Activated naive CD4-positive, alpha-beta T cell treated with anti-CD3 and anti-CD28 coated beads, Interleukin-2, amount 50 U/mL, for 16 hours (primary cell): ENCODE measurements around the gene IGSF21.
"Not testable (repeated sequence)": the region's sequence is repeated elsewhere in the genome, so short reads cannot be mapped to it uniquely, and the experiment has no call there.

Experiments used
- DNase-seq: peaks from one replicate; pipeline ENCODE4 v3.0.0-alpha.2; 2020

IGSF21 gene

DNA sequence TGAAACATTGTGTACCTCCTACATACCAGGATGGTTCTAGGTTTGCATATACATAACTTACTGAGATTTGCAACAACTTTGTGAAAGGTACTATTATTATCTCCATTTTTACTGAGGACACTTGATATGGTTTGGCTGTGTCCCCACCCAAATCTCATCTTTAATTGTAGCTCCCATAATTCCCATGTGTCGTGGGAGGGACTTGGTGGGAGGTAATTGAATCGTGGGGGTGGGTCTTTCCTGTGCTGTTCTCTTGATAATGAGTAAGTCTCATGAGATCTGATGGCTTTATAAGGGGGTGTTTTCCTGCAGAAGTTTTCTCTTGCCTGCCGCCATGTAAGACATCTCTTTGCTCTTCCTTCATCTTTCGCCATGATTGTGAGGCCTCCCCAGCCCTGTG is 40.1 kb downstream of the IGSF21 start:
- no peak for DNase-seq

DNA sequence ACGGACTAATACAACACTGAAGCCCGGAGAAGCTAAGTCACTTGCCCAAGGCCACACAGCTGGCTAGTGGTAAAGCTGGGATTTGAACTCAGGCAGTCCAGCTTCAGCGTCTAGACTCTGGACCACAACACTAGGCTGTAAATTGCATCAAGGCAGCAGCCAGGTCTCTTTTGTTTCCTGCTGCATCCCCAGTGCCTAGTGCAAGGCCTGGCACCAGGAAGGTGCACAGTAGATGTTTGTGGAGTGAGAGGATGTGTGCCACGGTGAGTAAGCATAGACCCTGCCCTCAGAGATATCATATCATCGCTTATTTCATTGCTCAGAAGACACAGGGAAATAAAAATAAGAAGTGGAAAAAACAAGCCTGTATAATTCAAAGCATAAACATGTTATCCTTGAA is 40.9 kb downstream of the IGSF21 start:
- DNase-seq: no peak

DNA sequence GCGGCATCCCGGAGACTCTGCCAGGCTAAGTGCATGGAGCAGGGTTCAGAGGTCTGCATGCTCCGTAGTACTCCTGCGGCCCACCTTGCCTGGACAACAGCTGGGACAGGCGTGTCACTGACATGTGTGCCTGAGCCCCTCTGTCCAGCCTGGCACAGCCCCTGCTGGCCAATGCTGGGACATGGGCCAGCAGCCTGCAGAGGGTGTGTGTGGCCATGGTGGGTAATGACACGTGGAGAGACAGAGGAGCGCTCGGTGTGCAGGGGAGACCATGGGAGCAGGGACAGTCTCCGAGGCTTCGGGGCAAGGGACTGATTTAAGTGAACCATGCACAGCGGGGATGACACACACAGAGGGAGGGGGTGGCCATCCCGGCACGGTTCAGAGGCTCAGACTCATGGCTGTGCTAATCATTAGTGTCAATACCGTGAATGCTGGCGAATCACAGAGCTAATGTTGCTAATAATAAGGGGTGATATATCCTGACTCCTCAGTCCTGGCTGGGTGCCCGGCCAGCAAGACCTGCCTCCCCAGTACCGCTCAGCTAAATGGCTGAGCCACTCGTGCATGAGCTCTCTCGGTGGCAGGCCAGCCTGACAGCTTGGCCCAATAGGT is 41.5 kb downstream of the IGSF21 start:
- no peak for DNase-seq

DNA sequence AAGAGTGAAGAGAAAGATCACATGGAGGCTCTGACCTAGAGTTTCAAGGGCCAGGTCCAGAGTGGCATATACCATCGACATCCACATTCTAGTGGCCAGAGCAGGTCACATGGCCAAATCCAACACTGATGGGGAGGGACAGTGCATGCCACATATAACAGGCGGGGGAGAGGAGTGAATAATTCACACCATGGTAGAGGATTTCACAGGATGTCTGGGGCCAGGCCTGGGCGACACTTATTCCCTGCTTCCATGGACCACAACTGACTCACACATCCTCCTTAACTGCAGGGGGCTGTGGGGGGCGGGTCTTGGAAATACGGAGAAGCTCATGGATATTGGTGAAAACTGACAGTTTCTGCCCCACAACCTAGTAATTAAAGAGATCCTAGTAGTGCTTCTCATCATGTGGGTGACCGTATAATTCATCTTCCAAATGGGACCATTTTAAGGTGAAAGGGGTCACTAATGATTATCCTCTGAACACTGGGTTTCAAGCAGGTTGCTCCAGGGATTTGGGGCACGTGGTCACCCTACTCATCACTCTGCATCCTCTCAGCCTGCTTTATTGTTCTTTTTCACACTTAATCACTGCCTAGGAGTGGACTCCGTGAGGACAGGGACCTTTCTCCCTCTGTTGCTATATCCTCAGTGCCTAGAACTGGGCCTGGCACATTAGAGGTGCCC is 44.0 kb downstream of the IGSF21 start:
- DNase-seq: no peak

DNA sequence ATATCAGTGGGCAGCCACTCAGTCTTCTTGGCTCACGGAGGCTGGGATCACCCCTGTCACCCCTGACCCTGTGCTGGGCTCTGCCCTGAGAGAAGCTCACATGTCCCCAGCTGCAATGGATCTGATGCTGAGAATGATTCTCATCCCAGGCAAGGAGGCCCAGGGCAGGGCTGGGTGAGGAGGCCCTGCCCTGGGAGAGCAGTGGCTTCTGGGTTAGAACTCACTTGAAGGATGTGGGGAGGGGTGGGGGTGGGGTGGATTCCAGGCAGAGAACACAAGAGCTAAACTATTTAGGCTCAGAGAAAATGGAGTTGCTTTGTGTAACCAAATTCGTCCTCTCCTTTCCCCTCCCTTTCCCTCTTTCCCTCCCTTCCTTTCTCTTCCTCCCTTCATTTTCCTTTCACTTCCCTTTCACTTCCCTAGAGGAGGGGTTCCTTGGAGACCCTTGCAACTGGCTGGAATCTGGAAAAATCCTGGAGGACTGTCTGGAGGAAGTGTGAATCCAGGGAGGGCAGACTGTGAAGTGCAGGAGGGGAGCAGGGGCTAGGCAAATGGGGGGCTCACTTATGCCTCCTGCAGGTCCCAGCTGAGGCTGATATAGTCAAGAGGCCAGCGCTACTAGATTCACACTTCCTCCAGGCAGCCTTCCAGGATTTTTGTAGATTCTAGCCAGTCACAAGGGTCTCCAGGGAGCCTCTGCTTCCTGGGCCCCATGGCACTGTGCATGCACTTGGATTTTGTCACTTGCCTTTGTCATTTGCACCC is 47.0 kb downstream of the IGSF21 start:
- DNase-seq: no peak

DNA sequence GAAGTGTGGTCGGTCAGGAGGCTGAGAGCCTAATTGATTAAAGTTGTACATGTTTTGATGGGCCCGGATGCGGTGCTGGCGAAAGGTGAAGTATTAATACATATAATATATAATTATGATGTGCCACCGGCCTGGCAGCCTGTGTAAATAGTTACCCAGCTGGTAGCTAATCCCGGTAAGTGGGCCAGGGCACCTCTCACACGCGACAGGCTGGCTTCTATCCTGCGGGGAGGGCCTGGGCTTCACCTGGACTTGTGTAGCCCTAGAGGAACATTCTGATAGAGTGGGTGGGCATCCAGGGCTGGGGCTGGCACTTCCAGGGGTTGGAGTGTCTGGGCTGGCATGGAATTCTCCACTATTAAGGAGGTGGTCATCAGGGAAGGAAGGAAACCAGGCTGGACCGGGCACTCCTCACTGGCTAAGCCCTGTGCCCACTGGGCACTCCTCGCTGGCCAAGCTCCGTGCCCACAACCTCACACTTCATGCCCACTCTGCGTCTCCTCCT is 48.3 kb downstream of the IGSF21 start:
- no peak for DNase-seq

DNA sequence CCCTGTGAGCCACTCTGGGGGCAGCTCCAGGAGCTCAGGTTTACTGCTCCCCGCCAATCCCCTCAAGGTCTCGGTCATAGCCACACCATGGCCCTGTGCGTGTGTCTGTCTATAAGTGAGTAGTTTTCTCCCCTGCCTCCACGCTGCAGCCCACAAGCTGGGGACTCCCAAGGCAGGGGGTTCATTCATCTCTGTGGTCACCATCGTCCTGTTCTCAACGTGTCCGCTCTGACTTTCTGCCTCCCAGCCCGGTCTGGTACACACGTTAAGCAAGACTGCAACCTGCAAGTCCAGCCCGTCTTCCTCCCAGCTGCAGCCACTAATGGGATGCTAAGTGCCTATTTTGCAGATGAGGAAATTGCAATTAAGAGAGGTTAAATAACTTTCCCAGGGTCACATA is 49.8 kb downstream of the IGSF21 start:
- no peak for DNase-seq

DNA sequence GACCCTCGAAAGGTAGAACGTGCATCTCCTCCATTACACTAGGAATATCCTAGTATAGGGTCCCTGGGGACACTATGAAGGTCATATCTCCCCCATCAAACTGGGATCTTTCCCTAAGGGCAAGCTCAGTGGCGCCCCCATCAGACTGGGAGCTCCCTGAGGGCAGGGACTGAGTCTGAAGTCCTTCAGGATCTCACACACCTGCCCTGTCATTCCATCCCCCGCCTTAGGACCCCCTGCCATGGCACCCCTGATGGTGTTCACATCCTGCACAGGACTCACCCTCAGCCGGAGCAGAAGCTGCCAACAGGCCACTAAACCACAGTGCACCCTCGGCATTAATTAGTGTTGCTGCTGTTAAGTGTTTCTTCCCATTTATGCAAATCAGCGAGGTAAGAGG is 50.4 kb downstream of the IGSF21 start:
- no peak for DNase-seq

DNA sequence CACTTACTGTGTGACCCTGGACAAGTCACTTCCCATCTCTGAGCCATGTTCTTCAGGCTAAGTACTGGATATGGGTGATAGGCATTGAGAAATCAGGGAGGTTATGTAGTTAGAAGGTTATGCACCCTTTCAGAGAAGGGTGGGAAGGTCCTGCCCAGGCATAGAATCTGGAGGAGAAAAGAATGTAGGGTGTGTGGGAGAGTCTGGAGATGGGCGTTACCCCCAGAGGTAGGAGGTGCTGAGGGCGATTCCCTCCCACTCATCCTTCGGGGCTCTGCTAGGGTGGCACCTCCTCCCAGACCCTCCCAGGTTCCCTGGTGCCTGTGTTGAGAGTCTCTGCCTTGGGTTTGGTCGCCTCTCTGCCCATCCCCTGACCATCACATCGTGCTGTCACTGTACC is 51.1 kb downstream of the IGSF21 start:
- no peak for DNase-seq

DNA sequence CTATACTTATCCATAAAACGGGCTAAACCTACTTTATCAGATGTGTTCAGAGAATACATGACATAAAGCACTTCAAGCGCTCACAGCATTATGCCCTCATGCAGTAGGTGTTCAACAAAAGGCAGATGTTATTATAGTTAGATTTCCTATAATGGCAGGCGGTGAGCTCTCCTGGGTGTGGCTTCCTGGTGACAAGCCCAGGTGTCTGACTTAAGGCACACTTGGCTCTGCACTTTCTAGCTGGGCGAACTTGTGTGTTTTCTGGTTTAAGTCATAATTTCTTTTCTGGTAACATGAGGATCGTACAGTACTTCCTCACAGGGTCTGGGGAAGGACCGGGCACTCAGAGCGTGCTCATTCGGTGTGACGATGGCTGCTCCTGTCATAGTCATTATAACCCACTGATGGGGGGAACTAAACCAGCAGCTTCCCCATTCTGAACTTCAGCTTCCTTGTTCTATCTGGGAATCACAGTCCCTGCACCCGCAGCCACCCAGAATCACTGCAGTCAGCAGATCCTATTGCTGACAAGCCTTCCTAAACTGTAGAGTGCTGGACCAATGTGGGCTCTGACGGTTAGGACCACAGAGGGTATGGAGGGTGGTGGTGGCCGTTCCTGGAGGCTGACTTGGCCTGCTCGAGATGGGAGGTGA is 52.8 kb downstream of the IGSF21 start:
- no peak for DNase-seq

DNA sequence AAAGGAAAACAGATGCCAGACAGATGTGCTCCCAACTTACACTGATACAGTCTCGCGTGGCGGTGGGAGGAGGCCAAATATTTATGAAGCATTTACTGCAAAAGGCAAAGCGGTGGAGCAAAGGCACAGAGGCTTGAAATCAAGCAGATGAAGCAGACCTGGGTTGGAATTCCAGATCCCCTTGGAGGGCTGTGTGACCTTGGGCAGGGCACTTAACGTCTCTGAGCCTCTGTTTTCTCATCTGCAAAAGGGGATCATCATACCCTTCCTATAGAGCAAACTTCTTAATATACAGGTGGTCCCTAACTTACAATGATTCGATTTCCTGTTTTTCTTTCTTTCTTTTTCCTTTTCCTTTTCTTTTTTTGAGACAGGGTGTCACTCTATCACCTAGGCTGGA is 54.1 kb downstream of the IGSF21 start:
- DNase-seq: no peak

DNA sequence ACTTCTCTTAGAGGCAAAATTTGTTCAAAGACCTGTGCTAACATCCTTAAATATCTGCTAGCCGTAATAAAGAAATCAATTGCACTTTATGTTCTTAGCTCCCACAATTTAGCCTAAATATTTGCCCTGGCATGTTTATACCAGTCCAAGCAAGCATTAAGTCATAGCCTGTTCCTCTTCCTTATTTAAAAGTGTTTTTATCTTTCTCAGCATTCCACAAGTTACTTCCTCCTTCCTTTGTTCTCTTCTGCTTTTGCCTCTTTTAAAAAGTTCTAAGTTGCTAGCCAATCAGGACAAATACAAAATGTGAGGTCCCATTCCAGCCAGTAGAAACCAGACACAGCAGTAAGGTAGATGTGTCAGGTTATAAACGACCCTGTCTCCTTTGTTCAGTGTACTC is 58.0 kb downstream of the IGSF21 start:
- not testable (repeated sequence) for DNase-seq

DNA sequence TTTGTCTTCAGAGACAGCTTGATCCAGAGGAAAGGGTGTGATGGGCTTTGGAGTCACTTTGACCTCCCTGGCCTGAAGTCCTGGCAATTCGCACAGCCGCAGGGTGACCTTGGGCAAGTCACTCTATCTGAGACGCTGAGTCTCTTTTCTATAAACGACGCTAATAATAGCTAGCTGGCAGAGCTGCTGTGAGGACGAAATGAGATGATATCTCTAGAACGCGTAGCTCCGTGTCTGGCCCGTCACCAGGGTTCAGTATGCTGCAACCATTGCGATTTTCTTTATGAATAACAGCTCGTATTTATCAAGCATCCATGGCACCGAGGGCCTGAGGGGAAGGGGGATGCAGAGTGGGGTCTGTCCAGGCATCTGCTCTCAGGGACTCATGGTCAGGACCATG is 58.7 kb downstream of the IGSF21 start:
- DNase-seq: no peak

DNA sequence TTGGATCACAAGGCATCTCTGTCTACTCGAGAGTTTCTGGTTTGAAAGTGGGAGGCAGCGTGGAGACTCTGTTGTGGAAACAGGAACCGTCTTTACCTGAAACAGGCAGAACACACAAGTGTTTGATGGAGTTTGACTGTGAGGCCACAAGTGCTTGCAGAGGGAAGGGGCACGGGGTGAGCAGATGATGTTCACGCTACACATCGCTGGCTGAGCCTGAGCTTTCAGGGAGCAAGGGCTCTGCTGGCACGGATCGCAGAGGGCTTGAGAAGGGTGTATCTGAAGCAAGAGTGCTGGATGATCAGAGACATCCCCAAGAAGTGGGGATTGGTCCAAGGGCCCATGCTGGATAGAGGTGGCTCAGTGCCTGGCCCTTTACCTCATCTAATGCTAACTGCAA is 59.3 kb downstream of the IGSF21 start:
- no peak for DNase-seq

DNA sequence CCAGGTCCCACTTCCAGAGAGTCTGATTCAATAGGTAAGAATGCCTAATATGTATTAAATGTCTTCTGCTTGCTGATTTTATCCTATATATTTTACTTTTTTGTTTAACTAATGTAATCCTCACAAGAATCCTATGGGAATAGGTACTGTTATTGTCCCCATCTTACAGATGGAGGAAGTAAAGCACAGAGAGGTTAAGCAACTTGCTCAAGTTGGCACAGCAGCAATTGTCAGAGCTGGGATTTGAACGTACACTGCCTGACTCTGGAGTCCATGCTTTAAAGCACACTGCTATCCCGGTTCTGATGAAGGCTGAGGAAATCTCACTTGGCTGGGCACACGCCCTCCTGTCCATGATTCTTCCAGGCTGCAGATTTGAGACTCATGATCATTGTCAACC is 62.8 kb downstream of the IGSF21 start:
- no peak for DNase-seq

DNA sequence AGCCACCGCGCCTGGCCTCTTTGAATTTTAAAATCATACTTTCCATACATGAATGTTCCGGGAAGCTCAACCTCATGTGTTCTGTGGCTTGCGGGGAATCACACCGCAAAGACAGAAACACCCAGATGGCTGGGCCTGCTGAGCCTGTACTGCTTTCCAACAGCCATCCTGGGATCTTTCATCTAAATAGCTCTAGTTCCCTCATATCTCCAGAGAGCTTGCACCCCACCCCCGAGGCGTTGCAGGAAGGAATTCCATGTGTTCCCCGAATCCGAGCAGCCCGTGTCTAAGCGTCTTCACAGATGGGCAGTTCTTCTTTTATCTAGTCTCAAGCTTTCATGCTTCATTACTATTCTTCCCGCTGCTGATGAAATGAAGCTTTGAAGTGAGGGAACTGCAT is 66.4 kb downstream of the IGSF21 start:
- no peak for DNase-seq

DNA sequence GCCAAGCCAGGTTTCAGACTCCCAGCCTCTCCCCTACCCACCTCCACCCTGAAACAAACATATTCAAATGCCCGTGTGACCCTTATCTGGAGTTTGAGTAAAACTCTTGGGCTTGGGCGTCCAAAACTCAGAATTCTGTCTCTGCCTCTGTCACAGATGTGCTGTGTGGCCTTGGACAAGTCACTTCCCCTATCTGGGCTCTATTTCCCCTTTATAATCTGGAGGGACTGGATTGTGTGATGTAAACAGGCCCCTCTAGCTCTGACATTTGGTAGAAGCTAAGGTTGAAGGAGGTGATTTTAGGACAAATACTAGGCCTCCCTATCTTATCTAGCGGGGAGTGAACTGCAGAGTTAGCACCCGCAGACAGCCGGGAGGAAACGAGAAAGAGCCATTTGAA is 67.5 kb downstream of the IGSF21 start:
- DNase-seq: no peak

DNA sequence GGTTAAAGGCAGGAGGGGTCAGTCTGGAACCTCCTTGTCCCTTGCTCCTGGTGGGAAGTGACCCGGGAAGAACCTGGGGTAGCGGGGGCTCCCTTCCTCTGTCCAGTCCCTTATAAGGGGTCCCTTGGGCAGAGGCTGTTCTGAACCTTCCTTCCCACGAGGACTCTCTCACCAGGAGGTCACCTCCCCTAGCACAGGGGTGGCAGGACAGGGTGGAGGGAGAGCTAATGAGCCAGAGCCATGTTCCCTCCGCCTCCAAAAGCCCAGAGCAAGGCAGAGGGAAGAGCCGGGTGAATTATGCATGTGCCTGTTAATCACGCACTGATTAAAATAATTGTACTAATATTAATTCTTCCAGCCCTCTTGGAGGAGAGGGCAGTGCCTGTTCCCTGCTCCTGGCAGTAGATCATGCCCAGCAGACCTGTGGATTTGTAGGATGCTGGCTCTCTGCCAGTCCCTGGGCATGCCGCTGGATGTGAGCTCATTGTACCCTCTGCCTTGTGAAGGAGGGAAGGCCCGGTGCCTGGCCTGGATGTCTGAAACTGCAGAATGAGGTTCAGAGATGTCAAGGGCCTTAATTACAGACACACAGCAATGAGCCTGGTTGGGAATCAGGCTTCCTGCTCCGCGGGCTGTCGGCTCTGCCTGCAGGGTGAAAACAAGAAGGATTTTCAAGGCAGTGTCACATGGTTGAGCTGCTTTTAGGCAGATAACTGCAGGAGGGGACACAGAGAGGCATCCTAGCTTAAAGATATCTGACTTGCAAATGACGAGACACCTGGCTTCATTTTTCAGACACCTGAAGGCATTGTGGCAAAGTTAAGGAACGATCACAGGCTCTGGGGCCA is 68.2 kb downstream of the IGSF21 start:
- DNase-seq: no peak

DNA sequence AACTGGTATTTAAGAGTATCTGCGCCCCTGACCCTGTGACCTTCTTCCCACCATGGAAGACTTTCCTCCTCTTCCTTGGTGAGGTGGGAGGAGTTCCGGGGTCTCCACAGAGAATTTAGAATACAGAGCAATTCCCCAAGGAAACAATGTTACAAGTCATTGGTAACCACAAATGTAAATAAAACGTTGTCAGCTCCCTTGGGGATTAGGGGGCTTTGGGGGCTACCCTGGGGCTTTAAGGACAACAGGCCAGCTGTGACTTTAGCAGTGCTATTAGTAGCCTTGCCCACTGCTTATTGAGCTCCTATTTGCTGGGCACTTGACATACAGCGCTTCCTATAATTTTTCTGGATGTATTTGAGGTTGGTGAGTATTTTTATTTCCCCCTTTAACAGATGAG is 69.0 kb downstream of the IGSF21 start:
- DNase-seq: no peak

DNA sequence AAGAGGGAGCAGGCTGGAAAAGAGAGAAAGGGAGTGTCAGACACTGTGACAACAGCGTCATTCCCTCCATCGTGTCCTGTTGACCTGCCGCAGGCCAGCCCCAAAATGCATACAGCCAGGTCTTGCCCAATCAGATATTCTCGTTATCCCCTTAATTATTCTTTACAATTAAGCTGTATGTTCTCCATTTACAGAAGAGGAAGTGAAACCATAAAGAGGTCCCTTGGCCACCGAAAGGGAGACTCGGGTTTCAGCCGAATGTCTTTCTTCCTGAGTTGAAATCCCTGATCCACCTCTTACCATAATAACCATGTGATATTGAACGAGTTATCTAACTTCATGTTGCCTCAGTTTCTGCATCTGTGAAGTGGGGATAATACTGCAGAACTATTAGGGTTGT is 70.5 kb downstream of the IGSF21 start:
- DNase-seq: no peak

DNA sequence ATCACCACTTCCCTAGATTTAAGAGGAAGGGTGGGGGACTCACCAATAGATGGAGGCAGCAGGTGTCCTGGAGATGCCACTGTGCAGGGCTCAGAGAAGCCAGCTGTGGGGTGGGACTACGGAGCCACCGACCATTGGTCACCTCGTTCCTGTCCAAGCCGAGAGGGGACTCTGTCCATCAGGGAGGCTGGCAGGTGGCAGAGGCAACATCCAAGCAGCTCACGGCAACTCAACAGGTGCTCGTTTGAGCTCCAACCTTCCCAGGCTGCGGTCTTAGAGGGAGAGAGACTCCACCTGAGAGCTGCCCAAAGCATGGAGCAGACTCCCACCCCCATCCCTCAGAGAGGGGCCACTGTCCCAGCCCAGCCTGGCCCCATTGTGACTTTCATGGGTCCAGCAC is 71.4 kb downstream of the IGSF21 start:
- no peak for DNase-seq

DNA sequence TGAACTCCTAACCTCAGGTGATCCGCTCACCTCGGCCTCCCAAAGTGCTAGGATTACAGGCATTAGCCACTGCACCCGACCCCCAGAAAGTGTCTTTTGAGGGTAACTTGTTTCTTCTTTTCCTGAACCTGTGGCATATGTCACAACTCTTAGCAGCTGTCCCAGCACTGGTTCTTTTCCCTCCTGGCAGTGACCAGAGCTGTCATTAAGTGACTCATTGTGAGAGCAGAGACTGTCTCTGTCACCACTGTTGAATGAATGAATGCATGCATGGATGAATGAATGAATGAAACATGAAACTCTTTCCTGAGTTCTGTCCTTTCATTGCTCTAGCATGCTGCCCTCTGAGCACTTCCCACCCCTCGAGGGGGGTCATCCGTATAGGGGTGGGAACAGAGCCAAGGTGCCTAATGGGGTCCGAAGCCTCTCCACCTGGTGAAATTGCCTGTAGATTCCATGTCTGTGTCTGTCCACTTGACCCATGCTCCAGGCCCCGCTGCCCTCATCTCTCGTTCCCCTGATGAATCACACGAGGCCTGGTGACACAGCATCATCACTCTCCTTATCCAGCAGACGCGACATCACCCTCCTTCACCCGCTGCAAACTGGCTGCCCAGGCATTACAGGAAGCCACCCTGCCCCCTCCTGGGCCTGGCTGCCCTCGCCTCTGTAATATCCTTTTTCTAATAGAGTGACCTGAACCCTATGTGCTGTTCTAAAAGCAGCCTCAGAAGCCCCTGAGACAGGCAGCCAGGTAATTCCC is 75.0 kb downstream of the IGSF21 start:
- DNase-seq: no peak
